Endothelial cell of umbilical vein (primary cell): ENCODE results near the gene CCL14. TPM values are rescaled to one million over a fixed set of nuclear protein-coding genes. Genes with fewer than 3 reads are reported as not detected.

Experiments used
- BruUV-seq: library from RNA; stranded (reverse); fragments of 400-500 nt; replicated peaks from 2 replicates; lab custom pipeline; 2021; lab: Mats Ljungman, UMichigan
- CTCF ChIA-PET: fragments of 300-600, 350-600 bp; sonication (Branson Sonifier 250); formaldehyde crosslinking; loops from one replicate; lab custom pipeline; 2021; ENCODE audit warnings: antibody characterized with exemption, inconsistent platforms; lab: Charles Lee
- POLR2A ChIA-PET: fragments of 300-600, 350-600 bp; sonication (Branson Sonifier 250); formaldehyde crosslinking; loops from one replicate; lab custom pipeline; 2021; ENCODE audit warnings: antibody characterized with exemption, inconsistent platforms; lab: Charles Lee
- DNase-seq: peaks from one replicate; pipeline ENCODE4 v3.0.0-alpha.2; 2011; ENCODE audit warnings: low read depth, low spot score
- FAIRE-seq: peaks from 2 replicates; lab custom pipeline; 2011; peaks lifted over from hg19 to GRCh38; lab: Jason Lieb, UNC
- H2AFZ ChIP-seq: 2 replicates; pipeline ENCODE4 v1.6.0; 2012; ENCODE audit warnings: low read depth, low read length, control low read depth, inconsistent platforms
- H3K27ac ChIP-seq: 2 replicates; pipeline ENCODE4 v1.5.1; 2011; ENCODE audit warnings: low read depth, mild to moderate bottlenecking, control low read depth, low read length, moderate library complexity; ENCODE audit not compliant: insufficient read depth
- H3K27me3 ChIP-seq, 2 experiments: 2 replicates each; pipeline versions ENCODE4 v1.6.0 to v1.6.1; 2011; ENCODE audit warnings: low read length in 2 of 2, mixed read lengths in 1 of 2; ENCODE audit not compliant: control insufficient read depth in 2 of 2, insufficient read depth in 2 of 2
- H3K36me3 ChIP-seq, 2 experiments: 2 replicates in 1 of 2; 3 replicates in 1 of 2; pipeline ENCODE4 v1.5.1; 2011; ENCODE audit warnings: low read length in 2 of 2, mild to moderate bottlenecking in 1 of 2, moderate library complexity in 1 of 2; ENCODE audit not compliant: control insufficient read depth in 2 of 2, insufficient read depth in 2 of 2; ENCODE audit errors: extremely low read depth in 1 of 2
- H3K4me1 ChIP-seq: 3 replicates; pipeline ENCODE4 v1.5.1; 2011; ENCODE audit warnings: mild to moderate bottlenecking, low read length; ENCODE audit not compliant: control insufficient read depth, insufficient read depth; ENCODE audit errors: extremely low read depth
- H3K4me2 ChIP-seq: 2 replicates; pipeline ENCODE4 v1.6.1; 2011; ENCODE audit warnings: low read length, control low read depth, mixed read lengths; ENCODE audit not compliant: insufficient read depth
- H3K4me3 ChIP-seq, 3 experiments: fragments of 200-600 bp in 1 of 3; sonication (generic), shearing (Covaris generic) in 1 of 3; replicated peaks in 1 of 3; 2 replicates each; pipeline ENCODE4 v1.5.1; 2011 to 2016; ENCODE audit warnings: control low read depth in 3 of 3, low read length in 3 of 3, mild to moderate bottlenecking in 2 of 3, inconsistent platforms in 1 of 3, low read depth in 1 of 3, moderate library complexity in 1 of 3; ENCODE audit not compliant: insufficient read depth in 1 of 3
- H3K79me2 ChIP-seq: 2 replicates; pipeline ENCODE4 v1.6.0; 2012; ENCODE audit warnings: low read length, inconsistent platforms; ENCODE audit not compliant: control insufficient read depth, insufficient read depth
- H3K9ac ChIP-seq: replicated peaks from 2 replicates; pipeline ENCODE3; 2011; ENCODE audit warnings: low read length, control low read depth; ENCODE audit not compliant: insufficient read depth; ENCODE audit errors: extremely low read depth
- H3K9me1 ChIP-seq: replicated peaks from 3 replicates; pipeline ENCODE4 v1.6.0; 2011; ENCODE audit warnings: mild to moderate bottlenecking, low read length; ENCODE audit not compliant: control insufficient read depth, insufficient read depth; ENCODE audit errors: extremely low read depth
- H3K9me3 ChIP-seq: replicated peaks from 2 replicates; pipeline ENCODE4 v1.5.1; 2012; ENCODE audit warnings: low read length, inconsistent platforms; ENCODE audit not compliant: control insufficient read depth, insufficient read depth
- H4K20me1 ChIP-seq: replicated peaks from 2 replicates; pipeline ENCODE3; 2011; ENCODE audit warnings: mild to moderate bottlenecking, low read length; ENCODE audit not compliant: control insufficient read depth, insufficient read depth; ENCODE audit errors: extremely low read depth
- EZH2 ChIP-seq: IDR thresholded peaks from 2 replicates; pipeline ENCODE4 v1.6.1; 2012; ENCODE audit warnings: borderline replicate concordance, low read depth, mild to moderate bottlenecking, moderate library complexity, low read length, inconsistent platforms; ENCODE audit not compliant: severe bottlenecking
- FOS ChIP-seq: IDR thresholded peaks from 2 replicates; pipeline ENCODE4 v1.6.1; 2011; ENCODE audit warnings: mild to moderate bottlenecking, low read length, moderate library complexity, borderline replicate concordance; ENCODE audit not compliant: insufficient read depth
- GATA2 ChIP-seq: IDR thresholded peaks from 2 replicates; pipeline ENCODE4 v1.7.0; 2011; ENCODE audit warnings: low read depth, mild to moderate bottlenecking, moderate library complexity, mixed read lengths, low read length; ENCODE audit not compliant: insufficient read length, insufficient read depth
- JUN ChIP-seq: IDR thresholded peaks from 2 replicates; pipeline ENCODE4 v1.6.1; 2011; ENCODE audit warnings: borderline replicate concordance, low read depth; ENCODE audit not compliant: insufficient read length, insufficient read depth
- MYC ChIP-seq: IDR thresholded peaks from one replicate; pipeline ENCODE4 v1.6.1; 2011; ENCODE audit warnings: mild to moderate bottlenecking, low read depth, low read length
- POLR2A ChIP-seq: IDR thresholded peaks from 2 replicates; pipeline ENCODE4 v1.6.1; 2012; ENCODE audit warnings: low read depth, mild to moderate bottlenecking, control low read depth, low read length
- POLR2AphosphoS5 ChIP-seq: IDR thresholded peaks from 2 replicates; pipeline ENCODE4 v1.6.1; 2012; ENCODE audit warnings: low read depth, mild to moderate bottlenecking, control low read depth, low read length, moderate library complexity; ENCODE audit not compliant: insufficient read depth
- dilution Hi-C: fragments of 300-500 bp; cut with MboI; formaldehyde crosslinking; loops from one replicate; pipeline ENCODE4 v1.15.0; 2019; ENCODE audit warnings: low sequenced_read_pairs; ENCODE audit not compliant: extremely low pct_ligation_motif_present
- intact Hi-C: fragments of 100-400 bp; cut with micrococcal nuclease; formaldehyde crosslinking; loops from one replicate; pipeline ENCODE4 v1.10.0; 2022
- polyA plus RNA-seq, 4 experiments: library from polyadenylated mRNA; depleted of rRNA in 3 of 4; stranded (reverse) in 3 of 4; unstranded in 1 of 4; fragments of >200 nt; gene quantifications; 2 replicates each; pipeline versions ENCODE4 v1.2.1 to v1.2.3, GENCODE V29; 2011 to 2012; ENCODE audit warnings: missing spikeins in 1 of 4
- total RNA-seq: library from RNA; stranded (reverse); gene quantifications from 2 replicates; pipeline ENCODE4 v1.2.3, GENCODE V29; 2021
- TF ChIP-seq, protein P1 (sequence below): IDR thresholded peaks from 2 replicates; pipeline ENCODE4 v1.6.1; 2011; ENCODE audit not compliant: insufficient read depth, insufficient read length
- TF ChIP-seq, protein P2 (sequence below), 2 donors: IDR thresholded peaks; 1 replicate in 1 of 2; 2 replicates in 1 of 2; pipeline ENCODE4 v1.5.1; 2011; ENCODE audit warnings: low read length in 2 of 2, mild to moderate bottlenecking in 2 of 2, moderate library complexity in 2 of 2, control low read depth in 1 of 2, inconsistent platforms in 1 of 2, low read depth in 1 of 2; ENCODE audit not compliant: insufficient read depth in 1 of 2; ENCODE audit errors: extremely low read depth in 1 of 2

CCL14 gene
- total and polyA plus RNA-seq, 2 donors (not counting 3 experiments of a cell fraction or from before 2014, with no cell fraction given) = 21.3 to 25.8 TPM

DNA sequence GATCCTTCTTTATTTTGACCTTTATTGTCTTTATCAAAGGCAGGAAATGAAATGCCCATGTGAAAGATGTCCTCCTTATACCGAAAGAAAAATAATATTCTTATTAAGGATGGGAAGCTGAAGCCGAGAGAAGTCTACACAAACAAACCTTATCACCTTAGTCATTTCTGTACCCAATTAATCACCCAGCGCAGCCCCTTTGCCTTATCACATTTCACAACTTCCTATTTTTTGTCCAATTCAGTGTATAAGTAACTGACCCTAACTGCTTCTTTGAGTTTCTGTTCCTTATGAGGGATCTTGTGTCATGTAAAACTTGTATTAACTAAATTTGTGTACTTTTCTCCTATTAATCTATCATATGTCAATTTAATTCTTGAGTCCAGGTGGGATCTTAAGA lies 47.6 kb upstream of the CCL14 start:
- POLR2A ChIA-PET = no interaction called here
- Histone ChIP-seq H3K79me2 (no peaks in the 10 kb centered on the region), H3K36me3 (no peaks in the 10 kb centered on the region), H3K27ac (no peak overlapping the region), H3K9me1 (no peaks in the 10 kb centered on the region), H3K4me2 (no peak overlapping the region), H3K27me3 (peaks cover 6% of the 10 kb centered on the region in 2 experiments), H3K9ac (no peak overlapping the region), H3K4me1 (no peaks in the 10 kb centered on the region), H3K9me3 (no peaks in the 10 kb centered on the region), H3K4me3 (no peak overlapping the region), H4K20me1 (no peaks in the 10 kb centered on the region), H2AFZ (no peak overlapping the region)
- FAIRE-seq (no peak), DNase-seq (peak; percentile 11)
- dilution Hi-C loops (no loop called here), intact Hi-C loops (no loop called here)
- CTCF ChIA-PET = interaction anchor here (1.1 kb wide), 1 partner anchor 38 kb away, joined by 5 read pairs; no protein-coding TSS in a partner anchor
- BruUV-seq = no TSS peak
- TF ChIP-seq, protein P1, sequence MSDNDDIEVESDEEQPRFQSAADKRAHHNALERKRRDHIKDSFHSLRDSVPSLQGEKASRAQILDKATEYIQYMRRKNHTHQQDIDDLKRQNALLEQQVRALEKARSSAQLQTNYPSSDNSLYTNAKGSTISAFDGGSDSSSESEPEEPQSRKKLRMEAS = no peak
- TF ChIP-seq POLR2A (no peak), GATA2 (no peak), JUN (no peak), EZH2 (no peak), POLR2AphosphoS5 (no peak), MYC (no peak), FOS (no peak)
- TF ChIP-seq, protein P2, sequence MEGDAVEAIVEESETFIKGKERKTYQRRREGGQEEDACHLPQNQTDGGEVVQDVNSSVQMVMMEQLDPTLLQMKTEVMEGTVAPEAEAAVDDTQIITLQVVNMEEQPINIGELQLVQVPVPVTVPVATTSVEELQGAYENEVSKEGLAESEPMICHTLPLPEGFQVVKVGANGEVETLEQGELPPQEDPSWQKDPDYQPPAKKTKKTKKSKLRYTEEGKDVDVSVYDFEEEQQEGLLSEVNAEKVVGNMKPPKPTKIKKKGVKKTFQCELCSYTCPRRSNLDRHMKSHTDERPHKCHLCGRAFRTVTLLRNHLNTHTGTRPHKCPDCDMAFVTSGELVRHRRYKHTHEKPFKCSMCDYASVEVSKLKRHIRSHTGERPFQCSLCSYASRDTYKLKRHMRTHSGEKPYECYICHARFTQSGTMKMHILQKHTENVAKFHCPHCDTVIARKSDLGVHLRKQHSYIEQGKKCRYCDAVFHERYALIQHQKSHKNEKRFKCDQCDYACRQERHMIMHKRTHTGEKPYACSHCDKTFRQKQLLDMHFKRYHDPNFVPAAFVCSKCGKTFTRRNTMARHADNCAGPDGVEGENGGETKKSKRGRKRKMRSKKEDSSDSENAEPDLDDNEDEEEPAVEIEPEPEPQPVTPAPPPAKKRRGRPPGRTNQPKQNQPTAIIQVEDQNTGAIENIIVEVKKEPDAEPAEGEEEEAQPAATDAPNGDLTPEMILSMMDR (IDR thresholded peaks at IDR 0.05; ENCODE audit: extremely low read depth in 1 of 2, insufficient read depth in 1 of 2, low read depth in 1 of 2, low read length in 2 of 2) = no peak
